NCI-H524 (cell line): ENCODE measurements around the gene RIOK1.
"Not testable (repeated sequence)": the region's sequence is repeated elsewhere in the genome, so short reads cannot be mapped to it uniquely, and the experiment has no call there.

ENCODE experiments used
- DNase-seq, 2 experiments: peaks; one replicate each; lab custom pipeline; 2025; lab: John Stamatoyannopoulos, UW

RIOK1 gene

GRCh38 chr6:7441048-7441775 lies 51.6 kb downstream of the RIOK1 start:
- DNase-seq = no peak

GRCh38 chr6:7442467-7442866 lies 52.9 kb downstream of the RIOK1 start:
- no peak for DNase-seq

GRCh38 chr6:7445101-7445500 lies 55.5 kb downstream of the RIOK1 start:
- DNase-seq = no peak

GRCh38 chr6:7445885-7446461 lies 56.4 kb downstream of the RIOK1 start:
- no peak for DNase-seq

- DNase-seq = no peak
These were observed 57.2 kb downstream of the RIOK1 start for GRCh38 chr6:7446619-7447325.

GRCh38 chr6:7448232-7448631 lies 58.6 kb downstream of the RIOK1 start:
- no peak for DNase-seq

GRCh38 chr6:7449018-7449417 lies 59.4 kb downstream of the RIOK1 start:
- DNase-seq = no peak

GRCh38 chr6:7451326-7451725 lies 61.7 kb downstream of the RIOK1 start:
- no peak for DNase-seq

GRCh38 chr6:7452898-7453297 lies 63.3 kb downstream of the RIOK1 start:
- no peak for DNase-seq

GRCh38 chr6:7454696-7455358 lies 65.2 kb downstream of the RIOK1 start:
- no peak for DNase-seq

- DNase-seq = not testable (repeated sequence)
These were observed 66.7 kb downstream of the RIOK1 start for GRCh38 chr6:7456302-7456701.

- DNase-seq = no peak
These were observed 71.8 kb downstream of the RIOK1 start for GRCh38 chr6:7461416-7461815.

- no peak for DNase-seq
These were observed 74.2 kb downstream of the RIOK1 start for GRCh38 chr6:7463785-7464184.

- DNase-seq = no peak
These were observed 77.6 kb downstream of the RIOK1 start for GRCh38 chr6:7467007-7467897.
